ENCODE data around the gene FNBP1.

The FNBP1 gene

DNA sequence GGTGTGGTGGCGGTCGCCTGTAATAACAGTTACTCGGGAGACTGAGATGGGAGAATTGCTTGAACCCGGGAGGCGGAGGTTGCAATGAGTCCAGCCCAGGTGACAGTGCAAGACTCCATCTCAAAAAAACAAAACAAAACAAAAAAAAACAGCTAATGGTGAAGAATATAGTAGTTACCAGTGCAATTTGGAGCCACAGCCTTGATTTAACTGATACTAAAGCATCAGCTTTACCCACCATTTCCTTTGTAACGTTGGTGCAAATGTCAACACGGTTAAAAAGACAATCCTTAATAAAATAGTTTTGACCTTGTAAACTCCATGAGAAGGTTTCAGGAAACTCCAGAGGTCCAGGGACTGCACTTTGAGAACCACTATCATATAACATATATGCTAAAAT is 41.8 kb downstream of the FNBP1 start:
- CTCF ChIA-PET, result interaction anchor here (0.8 to 1.2 kb wide), 3 partner anchors 9 to 433 kb away, joined by 3 to 5 read pairs (median 4); no protein-coding TSS in a partner anchor
- Histone ChIP-seq H3K27ac (ENCODE audit: extremely low read depth, low read depth, low read length) (no peak overlapping the region), H3K9me3 (ENCODE audit: control insufficient read depth, insufficient read depth, low read depth, low read length) (no peaks in the 10 kb centered on the region), H3K36me3 (ENCODE audit: control insufficient read depth in 2 of 2, insufficient read depth in 1 of 2, low read length in 2 of 2) (no peaks in the 10 kb centered on the region; a peak in 1 of 3 replicates), H3K4me1 (ENCODE audit: control insufficient read depth, insufficient read depth, low read length) (no peaks in the 10 kb centered on the region), H3K4me3 (ENCODE audit: low read depth, low read length) (no peak overlapping the region)
- no peak for TF ChIP-seq RBAK (tag by site-specific recombination; IDR thresholded peaks at IDR 0.05)
- TF ChIP-seq OVOL3 (tag by site-specific recombination; IDR thresholded peaks at IDR 0.05), result no peak
- TF ChIP-seq ZNF623 (tag by site-specific recombination; IDR thresholded peaks at IDR 0.05), result no peak
- TF ChIP-seq, protein P1, sequence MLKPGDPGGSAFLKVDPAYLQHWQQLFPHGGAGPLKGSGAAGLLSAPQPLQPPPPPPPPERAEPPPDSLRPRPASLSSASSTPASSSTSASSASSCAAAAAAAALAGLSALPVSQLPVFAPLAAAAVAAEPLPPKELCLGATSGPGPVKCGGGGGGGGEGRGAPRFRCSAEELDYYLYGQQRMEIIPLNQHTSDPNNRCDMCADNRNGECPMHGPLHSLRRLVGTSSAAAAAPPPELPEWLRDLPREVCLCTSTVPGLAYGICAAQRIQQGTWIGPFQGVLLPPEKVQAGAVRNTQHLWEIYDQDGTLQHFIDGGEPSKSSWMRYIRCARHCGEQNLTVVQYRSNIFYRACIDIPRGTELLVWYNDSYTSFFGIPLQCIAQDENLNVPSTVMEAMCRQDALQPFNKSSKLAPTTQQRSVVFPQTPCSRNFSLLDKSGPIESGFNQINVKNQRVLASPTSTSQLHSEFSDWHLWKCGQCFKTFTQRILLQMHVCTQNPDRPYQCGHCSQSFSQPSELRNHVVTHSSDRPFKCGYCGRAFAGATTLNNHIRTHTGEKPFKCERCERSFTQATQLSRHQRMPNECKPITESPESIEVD (tag by site-specific recombination; IDR thresholded peaks at IDR 0.05), result no peak
- TF ChIP-seq, protein P2, sequence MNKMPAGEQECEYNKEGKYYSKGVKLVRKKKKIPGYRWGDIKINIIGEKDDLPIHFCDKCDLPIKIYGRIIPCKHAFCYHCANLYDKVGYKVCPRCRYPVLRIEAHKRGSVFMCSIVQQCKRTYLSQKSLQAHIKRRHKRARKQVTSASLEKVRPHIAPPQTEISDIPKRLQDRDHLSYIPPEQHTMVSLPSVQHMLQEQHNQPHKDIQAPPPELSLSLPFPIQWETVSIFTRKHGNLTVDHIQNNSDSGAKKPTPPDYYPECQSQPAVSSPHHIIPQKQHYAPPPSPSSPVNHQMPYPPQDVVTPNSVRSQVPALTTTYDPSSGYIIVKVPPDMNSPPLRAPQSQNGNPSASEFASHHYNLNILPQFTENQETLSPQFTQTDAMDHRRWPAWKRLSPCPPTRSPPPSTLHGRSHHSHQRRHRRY (tag by site-specific recombination; IDR thresholded peaks at IDR 0.05), result no peak
- no peak for TF ChIP-seq ZNF37A (tag by site-specific recombination; IDR thresholded peaks at IDR 0.05)
- POLR2A ChIA-PET, result interaction anchor here (1.3 kb wide), 1 partner anchor 42 kb away, joined by 3 read pairs; the partner anchor contains the start of gene FNBP1

DNA sequence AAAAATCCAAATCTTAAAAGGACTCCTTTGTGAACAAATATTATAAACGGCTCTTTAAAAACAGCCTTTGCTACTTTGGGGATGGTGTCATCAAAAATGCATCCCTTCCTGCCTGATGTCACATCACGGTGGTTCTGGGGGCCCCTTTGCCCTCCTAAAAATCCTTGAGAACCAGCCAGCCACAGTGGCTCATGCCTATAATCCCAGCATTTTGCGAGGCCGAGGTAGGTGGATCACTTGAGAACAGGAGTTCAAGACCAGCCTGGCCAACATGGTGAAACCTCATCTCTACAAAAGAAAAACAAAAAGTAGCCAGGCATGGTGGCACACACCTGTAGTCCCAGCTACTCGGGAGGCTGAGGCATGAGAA is 43.9 kb downstream of the FNBP1 start:
- no peaks in the 10 kb centered on the region for H3K4me1 ChIP-seq (ENCODE audit: control insufficient read depth, insufficient read depth, low read length)
- POLR2A ChIA-PET, result interaction anchor here (1.6 kb wide), 1 partner anchor 44 kb away, joined by 5 read pairs; the partner anchor contains the start of gene FNBP1
- TF ChIP-seq, protein P3, sequence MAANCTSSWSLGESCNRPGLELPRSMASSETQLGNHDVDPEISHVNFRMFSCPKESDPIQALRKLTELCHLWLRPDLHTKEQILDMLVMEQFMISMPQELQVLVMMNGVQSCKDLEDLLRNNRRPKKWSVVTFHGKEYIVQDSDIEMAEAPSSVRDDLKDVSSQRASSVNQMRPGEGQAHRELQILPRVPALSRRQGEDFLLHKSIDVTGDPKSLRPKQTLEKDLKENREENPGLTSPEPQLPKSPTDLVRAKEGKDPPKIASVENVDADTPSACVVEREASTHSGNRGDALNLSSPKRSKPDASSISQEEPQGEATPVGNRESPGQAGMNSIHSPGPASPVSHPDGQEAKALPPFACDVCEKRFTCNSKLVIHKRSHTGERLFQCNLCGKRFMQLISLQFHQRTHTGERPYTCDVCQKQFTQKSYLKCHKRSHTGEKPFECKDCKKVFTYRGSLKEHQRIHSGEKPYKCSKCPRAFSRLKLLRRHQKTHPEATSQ (tag by site-specific recombination; IDR thresholded peaks at IDR 0.05), result no peak
- TF ChIP-seq ZNF155 (tag by site-specific recombination; IDR thresholded peaks at IDR 0.05) (no peak), ZNF777 (tag by site-specific recombination; IDR thresholded peaks at IDR 0.05; ENCODE audit: borderline replicate concordance) (no peak), ZNF747 (tag by site-specific recombination; IDR thresholded peaks at IDR 0.05) (no peak), ZNF701 (tag by site-specific recombination; IDR thresholded peaks at IDR 0.05) (no peak), ZNF785 (tag by site-specific recombination; IDR thresholded peaks at IDR 0.05) (no peak), ZFP69B (tag by site-specific recombination; IDR thresholded peaks at IDR 0.05) (no peak), ZNF837 (tag by site-specific recombination; IDR thresholded peaks at IDR 0.05) (no peak)
- TF ChIP-seq, protein P4, sequence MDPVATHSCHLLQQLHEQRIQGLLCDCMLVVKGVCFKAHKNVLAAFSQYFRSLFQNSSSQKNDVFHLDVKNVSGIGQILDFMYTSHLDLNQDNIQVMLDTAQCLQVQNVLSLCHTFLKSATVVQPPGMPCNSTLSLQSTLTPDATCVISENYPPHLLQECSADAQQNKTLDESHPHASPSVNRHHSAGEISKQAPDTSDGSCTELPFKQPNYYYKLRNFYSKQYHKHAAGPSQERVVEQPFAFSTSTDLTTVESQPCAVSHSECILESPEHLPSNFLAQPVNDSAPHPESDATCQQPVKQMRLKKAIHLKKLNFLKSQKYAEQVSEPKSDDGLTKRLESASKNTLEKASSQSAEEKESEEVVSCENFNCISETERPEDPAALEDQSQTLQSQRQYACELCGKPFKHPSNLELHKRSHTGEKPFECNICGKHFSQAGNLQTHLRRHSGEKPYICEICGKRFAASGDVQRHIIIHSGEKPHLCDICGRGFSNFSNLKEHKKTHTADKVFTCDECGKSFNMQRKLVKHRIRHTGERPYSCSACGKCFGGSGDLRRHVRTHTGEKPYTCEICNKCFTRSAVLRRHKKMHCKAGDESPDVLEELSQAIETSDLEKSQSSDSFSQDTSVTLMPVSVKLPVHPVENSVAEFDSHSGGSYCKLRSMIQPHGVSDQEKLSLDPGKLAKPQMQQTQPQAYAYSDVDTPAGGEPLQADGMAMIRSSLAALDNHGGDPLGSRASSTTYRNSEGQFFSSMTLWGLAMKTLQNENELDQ (tag by site-specific recombination; IDR thresholded peaks at IDR 0.05; ENCODE audit: low read depth), result no peak
- H3K27ac ChIP-seq (ENCODE audit: extremely low read depth, low read depth, low read length), result no peak overlapping the region
- CTCF ChIA-PET, result interaction anchor here (0.6 to 0.7 kb wide), 2 partner anchors 22 to 94 kb away, joined by 3 read pairs; no protein-coding TSS in a partner anchor
- no peak overlapping the region for H3K4me3 ChIP-seq (ENCODE audit: low read depth, low read length)
- H3K9me3 ChIP-seq (ENCODE audit: control insufficient read depth, insufficient read depth, low read depth, low read length), result no peaks in the 10 kb centered on the region
- H3K36me3 ChIP-seq (ENCODE audit: control insufficient read depth in 2 of 2, insufficient read depth in 1 of 2, low read length in 2 of 2), result no peaks in the 10 kb centered on the region; a peak in 1 of 3 replicates
